SK-N-SH (cell line): ENCODE measurements around the gene CEP63. TPM values are rescaled to one million over a fixed set of nuclear protein-coding genes. Genes with fewer than 3 reads are reported as not detected.

Experiments
- CTCF ChIA-PET: fragments of 300-600, 350-600 bp; formaldehyde crosslinking; extraction: SDS; loops from one replicate; lab custom pipeline; 2021; lab: Yijun Ruan, JAX
- POLR2A ChIA-PET: fragments of 350-600 bp; sonication (Branson Sonifier 250); formaldehyde crosslinking; extraction: SDS; loops from one replicate; lab custom pipeline; 2020; ENCODE audit warnings: antibody characterized with exemption, inconsistent platforms; lab: Yijun Ruan, JAX
- DNase-seq: peaks from one replicate; pipeline ENCODE4 v3.0.0; 2012
- H2AFZ ChIP-seq: fragments of 200-600 bp; sonication (generic); 2 replicates; pipeline ENCODE4 v1.8.1; 2016; ENCODE audit warnings: antibody characterized with exemption, mild to moderate bottlenecking, low read depth
- H3F3A ChIP-seq: fragments of 200-600 bp; sonication (generic); replicated peaks from 2 replicates; pipeline ENCODE3; 2016; ENCODE audit warnings: antibody characterized with exemption, mild to moderate bottlenecking; ENCODE audit not compliant: insufficient read depth
- H3K27ac ChIP-seq, 2 experiments: fragments of 200-500 bp in 1 of 2; fragments of 200-600 bp in 1 of 2; sonication (Bioruptor generic) in 1 of 2; sonication (generic), shearing (Covaris generic) in 1 of 2; 2 replicates each; pipeline versions ENCODE4 v1.5.1 to v1.6.1; 2014 to 2016; ENCODE audit warnings: low read depth in 2 of 2, inconsistent platforms in 1 of 2, low read length in 1 of 2, mild to moderate bottlenecking in 1 of 2, mixed read lengths in 1 of 2
- H3K27me3 ChIP-seq: fragments of 200-600 bp; sonication (generic), shearing (Covaris generic); 2 replicates; pipeline ENCODE4 v1.6.1; 2016; ENCODE audit warnings: mixed run types; ENCODE audit not compliant: insufficient read depth
- H3K36me3 ChIP-seq, 2 experiments: fragments of 200-500 bp in 1 of 2; fragments of 200-600 bp in 1 of 2; sonication (Bioruptor generic) in 1 of 2; sonication (generic) in 1 of 2; replicated peaks in 1 of 2; 2 replicates each; pipeline versions ENCODE3 to v1.5.1; 2014 to 2016; ENCODE audit warnings: low read length in 1 of 2, mild to moderate bottlenecking in 1 of 2; ENCODE audit not compliant: insufficient read depth in 2 of 2, control insufficient read depth in 1 of 2
- H3K4me1 ChIP-seq, 2 experiments: fragments of 200-500 bp in 1 of 2; fragments of 200-600 bp in 1 of 2; sonication (Bioruptor generic) in 1 of 2; sonication (generic), shearing (Covaris generic) in 1 of 2; 2 replicates each; pipeline versions ENCODE4 v1.5.1 to v1.6.1; 2014 to 2016; ENCODE audit warnings: low read depth in 1 of 2, low read length in 1 of 2, mixed run types in 1 of 2; ENCODE audit not compliant: insufficient read depth in 2 of 2, control insufficient read depth in 1 of 2
- H3K4me2 ChIP-seq: fragments of 200-600 bp; sonication (generic), shearing (Covaris generic); 2 replicates; pipeline ENCODE4 v1.6.1; 2017; ENCODE audit warnings: mixed run types
- H3K4me3 ChIP-seq, 2 experiments: fragments of 200-500 bp in 1 of 2; fragments of 200-600 bp in 1 of 2; sonication (Bioruptor generic) in 1 of 2; sonication (generic), shearing (Covaris generic) in 1 of 2; 2 replicates each; pipeline versions ENCODE4 v1.5.1 to v1.8.1; 2014 to 2016; ENCODE audit warnings: low read depth in 2 of 2, inconsistent platforms in 1 of 2, low read length in 1 of 2, mild to moderate bottlenecking in 1 of 2, mixed read lengths in 1 of 2, moderate library complexity in 1 of 2
- H3K79me2 ChIP-seq: fragments of 200-600 bp; sonication (generic); 2 replicates; pipeline ENCODE4 v1.8.1; 2017; ENCODE audit warnings: mild to moderate bottlenecking; ENCODE audit not compliant: insufficient read depth
- H3K9ac ChIP-seq: fragments of 200-600 bp; sonication (generic); 2 replicates; pipeline ENCODE4 v1.6.1; 2017; ENCODE audit warnings: mixed run types
- H3K9me2 ChIP-seq: fragments of 200-600 bp; sonication (generic); 2 replicates; pipeline ENCODE4 v1.6.1; 2017; ENCODE audit warnings: mixed run types
- H3K9me3 ChIP-seq: fragments of 200-600 bp; sonication (generic); 2 replicates; pipeline ENCODE4 v1.6.1; 2017; ENCODE audit warnings: mixed run types, mild to moderate bottlenecking, moderate library complexity
- H4K20me1 ChIP-seq: fragments of 200-600 bp; sonication (generic); 2 replicates; pipeline ENCODE4 v1.6.1; 2017; ENCODE audit warnings: mild to moderate bottlenecking, mixed run types; ENCODE audit not compliant: insufficient read depth
- CHD2 ChIP-seq: fragments of 150-350 bp; IDR thresholded peaks from 2 replicates; pipeline ENCODE4 v1.6.1; 2018; ENCODE audit warnings: low read length; ENCODE audit not compliant: partially characterized antibody
- EP300 ChIP-seq, 2 experiments: IDR thresholded peaks; 2 replicates each; pipeline versions ENCODE4 v1.4.0 to v1.6.1; 2012; ENCODE audit warnings: borderline replicate concordance in 1 of 2, low read depth in 1 of 2, low read length in 1 of 2
- FOSL2 ChIP-seq: IDR thresholded peaks from 2 replicates; pipeline ENCODE4 v1.4.0; 2012; ENCODE audit warnings: low read depth, mild to moderate bottlenecking, moderate library complexity, borderline replicate concordance
- GABPA ChIP-seq: IDR thresholded peaks from 2 replicates; pipeline ENCODE4 v1.4.0; 2012; ENCODE audit warnings: low read depth, mild to moderate bottlenecking
- JUND ChIP-seq: IDR thresholded peaks from 2 replicates; pipeline ENCODE4 v1.4.0; 2012
- MXI1 ChIP-seq: IDR thresholded peaks from 2 replicates; pipeline ENCODE4 v1.6.1; 2012; ENCODE audit warnings: mild to moderate bottlenecking, low read depth, low read length, improper control_type of control experiment
- NFIC ChIP-seq: IDR thresholded peaks from 2 replicates; pipeline ENCODE4 v1.4.0; 2012; ENCODE audit warnings: borderline replicate concordance
- RAD21 ChIP-seq: IDR thresholded peaks from 2 replicates; pipeline ENCODE4 v1.6.1; 2012; ENCODE audit warnings: mild to moderate bottlenecking, low read length
- RFX5 ChIP-seq: IDR thresholded peaks from 2 replicates; pipeline ENCODE4 v1.6.1; 2012; ENCODE audit warnings: mild to moderate bottlenecking, improper control_type of control experiment, low read length
- RXRA ChIP-seq: IDR thresholded peaks from 2 replicates; pipeline ENCODE4 v1.4.0; 2012; ENCODE audit warnings: low read depth, mild to moderate bottlenecking, borderline replicate concordance
- SMC3 ChIP-seq: IDR thresholded peaks from 2 replicates; pipeline ENCODE4 v1.6.1; 2012; ENCODE audit warnings: low read depth, low read length, improper control_type of control experiment
- TCF12 ChIP-seq: IDR thresholded peaks from 2 replicates; pipeline ENCODE4 v1.4.0; 2012
- TEAD4 ChIP-seq: IDR thresholded peaks from 2 replicates; pipeline ENCODE4 v1.4.0; 2012; ENCODE audit warnings: mild to moderate bottlenecking, borderline replicate concordance; ENCODE audit not compliant: insufficient read depth
- WGBS: methylation state at CpG from one replicate; pipeline ENCODE4 v1.1.6; 2017; ENCODE audit warnings: low lambda C conversion rate; 5-methylcytosine and 5-hydroxymethylcytosine counted together
- polyA plus RNA-seq, 3 experiments: library from polyadenylated mRNA; depleted of rRNA; stranded (reverse); fragments of >200 nt; gene quantifications; 2 replicates each; pipeline ENCODE4 v1.2.3, GENCODE V29; 2012
- TF ChIP-seq, protein P1 (sequence below): fragments of 200-600 bp; sonication (generic); IDR thresholded peaks from 2 replicates; pipeline ENCODE4 v1.6.1; 2017; ENCODE audit warnings: antibody characterized with exemption, mild to moderate bottlenecking, moderate library complexity
- TF ChIP-seq, protein P2 (sequence below): IDR thresholded peaks from 2 replicates; pipeline ENCODE4; 2012

Gene CEP63
- polyA plus RNA-seq, 1 of the 3 experiments (the other 2 are of a cell fraction): 6.3 TPM

DNA sequence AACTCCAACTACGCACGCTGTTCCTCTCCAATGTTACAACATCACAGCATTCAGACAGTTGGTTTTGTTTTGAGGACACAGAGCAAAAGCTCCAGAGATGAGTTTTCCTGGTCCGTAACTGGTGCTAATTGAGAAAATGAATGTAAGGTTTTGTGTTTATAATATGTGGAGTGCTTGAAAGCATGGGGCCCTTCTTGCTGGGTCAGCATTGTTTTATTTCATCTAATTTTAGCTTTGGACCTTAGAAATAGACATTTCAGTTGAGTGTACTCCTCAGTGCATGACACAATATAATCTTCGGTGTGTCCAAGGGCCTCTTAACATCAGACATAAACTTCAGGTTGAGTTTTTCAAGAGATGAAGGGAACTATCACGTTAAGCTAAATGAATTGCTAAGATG lies 37.2 kb upstream of the CEP63 start:
- Histone ChIP-seq H4K20me1 (no peaks in the 10 kb centered on the region), H3K9me2 (no peaks in the 10 kb centered on the region), H3K9me3 (no peaks in the 10 kb centered on the region), H3K4me2 (no peak overlapping the region), H3K4me3 (no peak overlapping the region), H3K4me1 (no peaks in the 10 kb centered on the region), H3K9ac (no peak overlapping the region), H3K27ac (no peak overlapping the region), H2AFZ (no peak overlapping the region), H3K27me3 (no peaks in the 10 kb centered on the region), H3K79me2 (no peaks in the 10 kb centered on the region), H3F3A (no peaks in the 10 kb centered on the region), H3K36me3 (no peaks in the 10 kb centered on the region)
- ChIA-PET CTCF (interaction anchor here (0.7 to 2.0 kb wide), 9 partner anchors 9 to 153 kb away, joined by 3 to 7 read pairs (median 3); no protein-coding TSS in a partner anchor), POLR2A (no interaction called here)
- 95% methylated on average over 5 of the region's 5 CpGs for WGBS
- no peak for TF ChIP-seq CHD2
- no peak for TF ChIP-seq JUND
- TF ChIP-seq SMC3: no peak
- no peak for TF ChIP-seq NFIC
- TF ChIP-seq MXI1: no peak
- TF ChIP-seq TEAD4: no peak
- TF ChIP-seq GABPA: no peak
- no peak for TF ChIP-seq TCF12
- DNase-seq: no peak

DNA sequence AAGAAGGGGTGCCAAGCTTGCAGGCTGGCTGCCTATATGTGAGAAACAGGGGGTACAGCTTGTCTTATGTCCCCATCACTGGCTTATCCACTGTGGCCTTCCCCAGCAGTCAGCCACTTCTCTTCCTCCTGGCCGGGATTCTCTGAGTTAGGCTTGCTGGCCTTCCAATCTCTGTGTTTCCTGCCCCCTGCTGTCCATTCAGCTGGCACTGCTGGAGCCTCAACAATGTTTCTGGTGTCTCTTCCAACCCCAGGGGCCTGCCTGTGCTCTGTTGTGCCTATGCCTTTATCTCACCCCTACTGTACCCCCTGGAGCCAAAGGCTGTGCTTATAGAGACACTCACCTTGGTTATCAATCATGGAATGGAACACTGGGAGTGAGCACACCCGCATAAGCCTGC lies 36.6 kb upstream of the CEP63 start:
- no peak for TF ChIP-seq FOSL2
- TF ChIP-seq, protein P1, sequence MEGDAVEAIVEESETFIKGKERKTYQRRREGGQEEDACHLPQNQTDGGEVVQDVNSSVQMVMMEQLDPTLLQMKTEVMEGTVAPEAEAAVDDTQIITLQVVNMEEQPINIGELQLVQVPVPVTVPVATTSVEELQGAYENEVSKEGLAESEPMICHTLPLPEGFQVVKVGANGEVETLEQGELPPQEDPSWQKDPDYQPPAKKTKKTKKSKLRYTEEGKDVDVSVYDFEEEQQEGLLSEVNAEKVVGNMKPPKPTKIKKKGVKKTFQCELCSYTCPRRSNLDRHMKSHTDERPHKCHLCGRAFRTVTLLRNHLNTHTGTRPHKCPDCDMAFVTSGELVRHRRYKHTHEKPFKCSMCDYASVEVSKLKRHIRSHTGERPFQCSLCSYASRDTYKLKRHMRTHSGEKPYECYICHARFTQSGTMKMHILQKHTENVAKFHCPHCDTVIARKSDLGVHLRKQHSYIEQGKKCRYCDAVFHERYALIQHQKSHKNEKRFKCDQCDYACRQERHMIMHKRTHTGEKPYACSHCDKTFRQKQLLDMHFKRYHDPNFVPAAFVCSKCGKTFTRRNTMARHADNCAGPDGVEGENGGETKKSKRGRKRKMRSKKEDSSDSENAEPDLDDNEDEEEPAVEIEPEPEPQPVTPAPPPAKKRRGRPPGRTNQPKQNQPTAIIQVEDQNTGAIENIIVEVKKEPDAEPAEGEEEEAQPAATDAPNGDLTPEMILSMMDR: peak; percentile 51
- TF ChIP-seq, protein P2, sequence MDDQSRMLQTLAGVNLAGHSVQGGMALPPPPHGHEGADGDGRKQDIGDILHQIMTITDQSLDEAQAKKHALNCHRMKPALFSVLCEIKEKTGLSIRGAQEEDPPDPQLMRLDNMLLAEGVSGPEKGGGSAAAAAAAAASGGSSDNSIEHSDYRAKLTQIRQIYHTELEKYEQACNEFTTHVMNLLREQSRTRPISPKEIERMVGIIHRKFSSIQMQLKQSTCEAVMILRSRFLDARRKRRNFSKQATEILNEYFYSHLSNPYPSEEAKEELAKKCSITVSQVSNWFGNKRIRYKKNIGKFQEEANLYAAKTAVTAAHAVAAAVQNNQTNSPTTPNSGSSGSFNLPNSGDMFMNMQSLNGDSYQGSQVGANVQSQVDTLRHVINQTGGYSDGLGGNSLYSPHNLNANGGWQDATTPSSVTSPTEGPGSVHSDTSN: no peak
- no peak for TF ChIP-seq GABPA
- no peak for TF ChIP-seq EP300 (IDR thresholded peaks at IDR 0.05; ENCODE audit: borderline replicate concordance in 1 of 2, low read depth in 1 of 2, low read length in 1 of 2)
- no peak for TF ChIP-seq RFX5
- peak; percentile 55 for TF ChIP-seq RAD21
- peak; percentile 51 for TF ChIP-seq SMC3
- no peak for TF ChIP-seq RXRA
- H3K36me3 ChIP-seq: no peaks in the 10 kb centered on the region
- H2AFZ ChIP-seq: no peak overlapping the region
- no peak overlapping the region for H3K27ac ChIP-seq
- CTCF ChIA-PET: interaction anchor here (0.7 to 2.0 kb wide), 9 partner anchors 8 to 154 kb away, joined by 3 to 7 read pairs (median 3); no protein-coding TSS in a partner anchor
- no peak overlapping the region for H3K4me3 ChIP-seq
- H4K20me1 ChIP-seq: no peaks in the 10 kb centered on the region
- WGBS: 80% methylated on average over 1 of the region's 2 CpGs
- DNase-seq: peak; percentile 29
- H3K27me3 ChIP-seq: no peaks in the 10 kb centered on the region
- POLR2A ChIA-PET: no interaction called here
- H3K9me3 ChIP-seq: no peaks in the 10 kb centered on the region
- no peaks in the 10 kb centered on the region for H3K9me2 ChIP-seq
- H3K4me2 ChIP-seq: no peak overlapping the region
- H3K79me2 ChIP-seq: no peaks in the 10 kb centered on the region
- H3K9ac ChIP-seq: no peak overlapping the region
- H3F3A ChIP-seq: no peaks in the 10 kb centered on the region
- no peaks in the 10 kb centered on the region for H3K4me1 ChIP-seq
